HG02678 (cell line): ENCODE results near the gene ESR1.
"Not testable (repeated sequence)": the region's sequence is repeated elsewhere in the genome, so short reads cannot be mapped to it uniquely, and the experiment has no call there.

Source experiments
- ATAC-seq: cut with Tn5 transposase; IDR thresholded peaks from one replicate; pipeline ENCODE4 v1.9.1; 2021; ENCODE audit warnings: mild to moderate bottlenecking, moderate library complexity; ENCODE audit not compliant: unreplicated experiment

Gene ESR1

DNA sequence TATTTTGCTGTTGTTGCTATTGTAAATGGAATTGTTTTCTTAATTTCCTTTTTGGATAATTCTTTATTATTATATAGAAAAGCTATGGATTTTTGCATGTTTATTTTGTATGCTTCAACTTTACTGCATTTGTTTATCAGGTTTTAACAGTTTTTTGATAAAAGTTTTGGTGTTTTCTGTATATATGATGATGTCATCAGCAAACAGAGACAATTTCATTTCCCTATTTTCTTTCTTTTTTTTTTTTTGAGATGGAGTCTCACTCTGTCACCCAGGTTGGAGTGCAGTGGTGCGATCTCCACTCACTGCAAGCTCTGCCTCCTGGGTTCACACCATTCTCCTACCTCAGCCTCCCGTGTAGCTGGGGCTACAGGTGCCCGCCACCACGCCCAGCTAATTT, 156.9 kb downstream of the ESR1 start:
- not testable (repeated sequence) for ATAC-seq

DNA sequence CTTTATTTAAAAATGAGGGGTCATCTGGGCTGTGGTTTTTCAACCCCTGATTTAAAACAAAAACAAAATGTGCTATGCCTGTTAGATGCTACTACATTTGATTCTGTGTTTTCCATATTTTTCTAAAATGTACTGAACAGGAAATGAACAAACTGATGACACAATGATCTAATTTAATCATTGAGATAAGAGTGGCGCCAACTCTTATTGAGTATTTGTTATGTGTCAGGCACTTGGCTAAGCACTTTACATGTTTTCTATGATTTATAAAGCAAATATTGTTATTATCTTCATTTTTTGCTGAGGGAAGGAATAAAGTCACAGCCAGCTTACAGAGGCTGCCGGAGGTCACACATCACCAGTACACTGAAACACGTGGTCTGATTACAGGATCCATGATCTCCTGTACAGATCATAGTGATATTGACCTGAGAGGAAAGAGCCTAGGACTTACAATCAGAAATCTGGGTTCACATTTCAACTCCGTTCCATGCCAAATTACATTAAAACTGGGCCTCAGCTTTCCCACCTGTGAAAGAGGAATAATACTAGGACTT, 166.7 kb downstream of the ESR1 start:
- no peak for ATAC-seq

DNA sequence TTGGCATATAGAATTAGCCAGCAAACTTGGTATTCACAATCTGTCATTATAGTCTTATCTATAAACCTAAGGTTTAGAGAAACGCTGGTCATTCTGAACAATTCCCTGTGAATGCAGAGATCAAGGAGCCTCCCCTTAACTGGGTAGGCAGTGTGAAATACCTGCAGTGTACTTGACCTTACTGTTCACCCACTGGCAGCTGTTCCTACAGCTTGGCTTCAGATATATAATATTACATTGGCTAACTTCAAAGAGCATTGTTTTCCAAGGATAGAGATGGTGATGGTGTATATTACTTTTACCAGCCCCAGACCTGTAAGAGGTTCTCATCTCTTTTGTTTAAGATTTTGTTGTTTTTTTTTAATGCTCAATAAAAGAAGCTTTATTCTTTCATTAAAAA, 168.3 kb downstream of the ESR1 start:
- ATAC-seq = no peak

DNA sequence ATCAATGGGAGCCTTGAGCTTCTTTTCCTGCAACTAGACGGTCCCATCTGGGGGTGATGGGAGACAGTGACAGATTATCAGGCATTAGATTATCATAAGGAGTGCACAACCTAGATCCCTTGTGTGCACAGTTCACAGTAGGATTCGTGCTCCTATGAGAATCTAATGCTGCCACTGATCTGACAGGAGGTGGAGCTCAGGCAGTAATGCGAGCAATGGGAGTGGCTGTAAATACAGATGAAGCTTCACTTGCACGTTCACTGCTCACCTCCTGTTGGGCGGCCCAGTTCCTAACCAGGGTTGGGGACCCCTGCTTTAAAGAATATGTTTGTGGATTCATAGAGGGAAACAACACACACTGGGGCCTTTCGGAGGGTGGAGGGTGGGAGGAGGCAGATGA, 180.7 kb downstream of the ESR1 start:
- not testable (repeated sequence) for ATAC-seq

DNA sequence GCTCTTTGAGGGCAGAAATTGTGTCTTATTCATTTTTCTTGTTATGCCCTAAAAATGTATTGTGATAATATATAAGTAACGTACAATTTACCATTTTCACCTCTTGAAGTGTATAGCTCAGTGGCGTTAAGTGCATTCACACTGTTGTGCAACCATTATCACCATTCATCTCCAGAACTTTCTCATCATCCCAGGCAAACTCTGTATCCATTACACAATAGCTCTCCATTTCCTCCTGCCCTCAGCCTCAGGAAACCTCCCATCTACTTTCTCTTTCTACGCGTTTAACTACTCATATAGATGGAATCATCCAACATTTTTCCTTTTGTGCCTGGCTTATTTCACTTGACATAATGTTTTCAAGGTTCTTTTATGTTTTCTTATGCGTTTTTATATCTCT, 184.6 kb downstream of the ESR1 start:
- ATAC-seq = no peak

DNA sequence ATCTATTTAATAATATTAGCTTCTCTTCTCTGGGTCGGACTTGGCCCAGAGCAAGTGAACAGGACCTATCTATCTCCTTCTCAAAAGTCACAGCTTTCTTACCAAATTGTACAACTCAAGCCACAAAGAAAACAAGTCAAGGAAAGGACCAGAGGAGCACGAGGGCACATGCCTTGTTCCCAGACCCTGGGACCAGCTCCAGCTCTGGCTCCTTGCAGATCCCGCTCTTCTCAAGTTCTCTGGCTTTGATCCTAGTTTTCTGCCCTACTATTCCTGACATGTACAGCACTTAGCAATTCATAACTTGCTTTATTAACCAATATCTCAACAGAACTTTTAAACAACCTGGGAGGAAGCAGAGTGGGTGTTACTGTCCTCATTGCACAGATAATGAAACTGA, 185.9 kb downstream of the ESR1 start:
- ATAC-seq = no peak

DNA sequence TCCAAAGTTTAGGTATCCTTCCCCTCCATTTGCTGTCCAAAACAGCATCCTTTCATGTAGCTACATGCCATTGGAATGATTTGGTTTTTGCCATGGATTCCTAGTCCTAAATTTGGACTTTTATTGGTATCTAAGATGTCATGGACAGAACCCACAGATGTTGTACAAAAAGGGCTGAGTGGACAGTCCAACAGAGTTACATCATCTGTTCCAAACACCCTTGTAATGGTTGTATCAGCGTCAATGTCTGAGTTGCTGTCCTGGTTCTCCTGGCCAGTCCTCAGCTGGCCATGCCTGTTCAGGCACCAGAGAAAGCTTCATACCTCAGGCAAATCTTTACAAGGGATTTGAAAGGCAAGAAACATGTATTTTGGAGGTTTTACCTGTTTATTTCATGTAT, 191.3 kb downstream of the ESR1 start:
- ATAC-seq = no peak

DNA sequence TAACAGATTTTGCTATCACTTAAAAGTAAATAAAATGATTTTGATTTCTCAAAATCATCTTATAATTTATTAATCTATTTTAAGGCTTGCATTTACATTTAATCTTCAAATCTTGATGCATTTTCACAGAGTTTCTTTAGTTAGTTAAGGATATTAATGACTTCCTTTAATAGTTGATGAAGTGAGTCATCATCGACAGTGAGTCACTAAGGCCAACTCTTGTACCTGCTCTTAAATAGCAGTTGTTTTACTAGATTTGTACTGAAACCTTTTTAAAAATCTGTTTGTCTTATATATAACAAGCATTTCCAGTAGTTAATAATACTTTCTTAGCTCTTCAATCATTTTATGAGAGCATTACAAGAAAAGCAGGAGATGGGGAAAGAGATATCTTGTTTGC, 191.7 kb downstream of the ESR1 start:
- no peak for ATAC-seq

DNA sequence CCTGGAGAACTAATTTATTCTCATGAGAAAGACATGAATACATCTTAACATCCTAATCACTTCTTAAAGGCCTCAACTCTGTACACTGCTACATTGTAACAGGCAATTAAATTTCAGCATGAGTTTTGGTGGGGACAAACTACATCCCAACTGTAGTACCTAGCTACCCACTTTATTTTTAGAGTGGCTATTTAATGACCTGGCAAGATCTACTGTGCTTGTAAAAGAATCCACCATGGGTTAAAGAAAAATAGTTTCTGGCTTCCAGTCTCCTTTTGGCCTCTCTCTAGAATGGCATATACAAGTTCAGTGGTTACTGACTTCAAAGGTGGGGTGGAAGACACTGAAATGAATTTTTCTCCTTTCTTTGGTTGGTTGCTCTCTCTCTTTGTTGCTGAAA, 193.9 kb downstream of the ESR1 start:
- no peak for ATAC-seq

DNA sequence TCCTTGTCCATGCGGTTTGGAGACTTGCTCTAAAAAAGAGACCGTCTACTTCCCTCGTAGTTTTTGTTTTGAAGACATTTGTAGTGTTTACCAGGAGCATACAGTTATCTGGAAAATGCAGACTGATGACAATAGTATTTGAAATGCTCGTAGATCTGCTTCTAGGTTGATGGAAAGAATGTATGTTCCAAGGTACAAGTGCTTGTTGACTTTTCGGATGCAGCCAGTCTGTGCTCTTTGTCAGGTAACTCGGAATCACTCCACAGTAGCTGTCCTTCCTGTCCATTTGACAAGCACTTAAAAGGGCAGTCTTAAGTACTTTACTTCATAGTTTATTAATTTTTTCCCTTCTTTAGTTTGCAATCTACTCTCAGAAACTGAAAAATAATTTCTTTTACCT, 194.8 kb downstream of the ESR1 start:
- no peak for ATAC-seq

DNA sequence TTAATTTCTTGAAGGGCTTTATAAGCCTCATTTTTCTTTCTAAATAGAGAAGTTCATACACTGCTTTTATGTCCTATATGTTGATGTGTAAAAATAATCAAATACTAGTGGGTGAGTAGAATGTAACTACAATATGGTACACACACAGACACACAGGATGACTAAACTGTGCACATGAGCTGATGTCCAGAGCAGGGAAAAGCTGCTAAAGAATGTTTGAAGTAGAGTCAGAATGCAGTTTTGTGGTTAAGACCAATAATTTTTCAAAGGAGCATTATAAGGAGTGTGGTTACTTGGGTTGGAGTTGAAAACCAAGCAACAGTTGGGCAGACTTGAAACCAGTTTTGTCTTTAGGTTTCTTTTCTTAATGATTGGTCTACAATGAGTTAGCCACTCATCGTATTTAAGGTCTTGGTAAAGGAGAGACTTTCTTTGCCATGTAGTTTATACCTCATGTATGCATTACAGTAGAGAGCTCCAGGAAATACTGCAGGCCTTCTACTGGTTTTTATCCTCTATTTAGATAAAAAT, 196.6 kb downstream of the ESR1 start:
- no peak for ATAC-seq

DNA sequence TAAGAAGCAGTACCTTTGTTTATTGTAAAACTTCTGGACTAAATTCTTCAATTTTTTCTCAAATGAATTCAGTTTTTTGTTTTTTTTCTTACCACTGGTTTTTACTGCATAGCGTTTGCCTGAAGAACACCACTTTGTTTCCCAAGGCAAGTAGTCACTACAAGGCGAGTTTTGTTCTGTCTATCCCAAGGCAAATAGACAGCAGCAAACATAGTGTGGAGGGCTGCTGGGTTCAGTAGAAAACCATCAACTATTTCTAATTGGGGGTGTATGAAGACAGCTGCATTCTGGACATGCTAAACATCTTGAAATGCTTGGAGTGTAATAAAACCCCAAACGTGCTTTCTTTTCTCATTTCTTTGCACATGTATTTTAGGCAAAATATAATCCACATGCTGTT, 197.4 kb downstream of the ESR1 start:
- no peak for ATAC-seq

DNA sequence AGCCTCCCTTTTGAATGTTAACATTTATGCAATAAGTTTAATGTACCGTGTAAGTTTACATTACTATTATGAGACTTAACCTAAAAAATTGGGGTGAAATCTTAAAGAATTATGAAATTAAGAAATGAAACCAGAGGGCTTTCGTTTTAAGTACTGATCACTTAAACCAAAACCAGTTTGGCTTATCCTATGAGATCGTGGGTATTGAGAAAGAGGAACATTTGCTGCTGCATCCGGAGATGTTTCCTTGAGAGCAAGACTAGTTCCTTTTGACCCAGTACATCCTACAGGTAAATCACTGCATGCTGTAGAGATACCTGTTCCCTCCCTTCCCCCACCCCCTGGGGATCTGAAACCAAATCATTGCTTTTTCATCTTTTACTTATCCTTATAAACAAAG, 201.3 kb downstream of the ESR1 start:
- no peak for ATAC-seq

DNA sequence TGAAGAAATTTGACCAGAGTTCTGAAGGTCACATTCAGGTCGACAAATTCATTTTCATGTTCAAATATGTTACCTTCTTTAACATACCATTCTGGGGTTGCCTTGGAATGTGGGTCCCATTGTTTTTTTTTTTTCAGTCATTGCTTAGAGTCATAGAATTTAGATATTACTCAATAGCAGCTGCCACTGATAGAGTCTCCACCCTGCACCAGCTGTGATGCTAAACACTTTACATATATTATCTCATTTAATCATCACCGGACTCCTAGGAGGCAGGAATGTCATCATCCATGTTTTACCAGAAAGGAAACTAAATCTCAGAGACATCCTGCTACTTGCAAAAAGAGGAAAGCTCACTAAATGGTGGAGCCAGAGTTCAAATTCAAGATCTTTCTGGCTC, 204.7 kb downstream of the ESR1 start:
- ATAC-seq = no peak

DNA sequence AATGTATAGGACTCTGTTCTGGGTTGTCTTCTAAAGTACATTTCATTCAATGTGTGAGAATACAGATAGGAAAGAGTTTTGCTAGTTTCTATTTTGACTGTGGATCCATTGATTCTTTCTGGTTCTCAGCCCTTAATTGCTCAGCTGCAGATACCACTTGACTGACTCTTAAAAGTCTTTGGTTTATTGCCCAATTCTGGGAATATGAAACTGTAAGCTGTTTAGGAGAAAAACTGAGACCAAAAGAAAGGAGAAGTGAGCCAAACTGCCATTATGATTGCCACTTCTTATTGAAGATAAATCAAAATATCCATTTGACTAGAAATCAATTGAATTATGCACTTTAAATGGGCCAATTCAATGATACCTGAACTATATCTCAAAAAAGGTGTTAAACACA, 211.4 kb downstream of the ESR1 start:
- ATAC-seq = no peak

DNA sequence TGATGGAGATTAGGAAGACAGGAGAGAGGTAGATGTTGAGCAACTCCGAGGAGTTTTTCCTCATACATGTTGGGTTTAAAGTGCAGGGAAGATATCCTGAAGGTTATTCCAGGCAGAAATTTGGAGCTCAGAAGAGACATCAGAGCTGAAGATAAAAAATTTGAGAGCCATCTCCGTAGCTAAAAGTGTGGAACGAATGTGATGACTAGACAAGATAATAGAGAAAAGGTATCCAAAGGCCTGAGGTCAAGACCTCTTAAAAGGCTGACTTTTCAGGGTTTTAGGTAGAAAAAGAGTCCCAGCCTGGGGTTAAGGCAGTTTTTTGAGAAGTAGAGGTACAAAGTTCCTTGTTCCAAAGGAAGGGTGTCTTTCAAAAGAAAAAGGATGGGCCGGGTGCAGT, 214.8 kb downstream of the ESR1 start:
- no peak for ATAC-seq

DNA sequence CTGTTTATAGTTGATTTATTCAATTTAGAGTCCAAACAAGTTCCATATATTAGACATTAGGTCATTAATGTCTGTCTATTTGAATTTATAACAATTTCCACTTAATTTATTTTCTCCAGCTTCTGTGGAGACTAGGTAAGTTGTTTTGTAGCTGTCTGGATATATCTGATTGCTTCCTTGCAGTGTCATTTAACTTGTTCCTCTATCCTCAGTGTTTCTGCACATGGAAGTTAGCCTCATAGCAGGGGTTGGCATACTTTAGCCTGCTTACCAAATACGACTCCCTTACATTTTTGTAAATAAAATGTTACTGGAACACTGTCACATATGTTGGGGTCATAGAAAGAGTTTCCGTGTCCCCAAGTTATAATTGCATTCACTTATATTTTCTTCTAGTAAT, 216.1 kb downstream of the ESR1 start:
- ATAC-seq = no peak

DNA sequence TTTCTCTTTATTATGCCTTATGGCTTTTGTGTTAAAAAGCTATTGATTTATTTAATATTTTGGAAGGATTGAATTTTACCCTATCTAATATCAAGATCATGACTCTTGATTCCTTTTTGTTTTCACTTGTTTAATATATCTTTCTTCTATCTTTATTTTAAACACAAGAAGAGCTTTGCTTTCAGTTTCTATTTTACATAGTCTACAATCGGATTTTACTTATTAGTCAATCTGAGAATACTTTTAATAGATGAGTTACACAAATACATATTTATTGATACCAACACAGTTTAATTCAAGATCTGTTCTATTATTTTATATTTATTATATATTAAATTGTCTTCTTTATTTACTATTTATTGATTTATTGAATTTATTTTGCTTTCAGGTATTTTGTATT, 218.8 kb downstream of the ESR1 start:
- ATAC-seq = no peak

DNA sequence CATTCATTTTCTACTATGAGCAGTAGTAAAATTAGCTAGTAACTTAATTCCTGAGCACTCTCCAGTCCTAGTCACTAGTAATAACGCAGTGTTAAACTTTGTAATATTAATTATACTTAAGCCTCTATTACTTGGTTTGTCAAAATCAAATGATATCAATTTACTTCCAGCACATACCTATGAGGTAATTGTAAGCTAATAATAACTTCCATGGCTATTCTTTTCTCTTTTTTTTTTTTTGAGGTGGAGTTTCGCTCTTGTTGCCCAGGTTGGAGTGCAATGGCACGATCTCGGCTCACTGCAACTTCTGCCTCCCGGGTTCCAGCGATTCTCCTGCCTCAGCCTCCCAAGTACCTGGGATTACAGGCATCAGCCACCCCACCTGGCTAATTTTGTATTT, 219.3 kb downstream of the ESR1 start:
- not testable (repeated sequence) for ATAC-seq

DNA sequence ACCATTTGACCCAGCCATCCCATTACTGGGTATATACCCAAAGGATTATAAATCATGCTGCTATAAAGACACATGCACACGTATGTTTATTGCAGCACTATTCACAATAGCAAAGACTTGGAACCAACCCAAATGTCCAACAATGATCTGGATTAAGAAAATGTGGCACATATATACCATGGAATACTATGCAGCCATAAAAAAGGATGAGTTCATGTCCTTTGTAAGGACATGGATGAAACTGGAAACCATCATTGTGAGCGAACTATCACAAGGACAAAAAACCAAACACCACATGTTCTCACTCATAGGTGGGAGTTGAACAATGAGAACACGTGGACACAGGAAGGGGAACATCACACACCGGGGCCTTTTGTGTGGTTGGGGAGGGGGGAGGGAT, 226.3 kb downstream of the ESR1 start:
- not testable (repeated sequence) for ATAC-seq

DNA sequence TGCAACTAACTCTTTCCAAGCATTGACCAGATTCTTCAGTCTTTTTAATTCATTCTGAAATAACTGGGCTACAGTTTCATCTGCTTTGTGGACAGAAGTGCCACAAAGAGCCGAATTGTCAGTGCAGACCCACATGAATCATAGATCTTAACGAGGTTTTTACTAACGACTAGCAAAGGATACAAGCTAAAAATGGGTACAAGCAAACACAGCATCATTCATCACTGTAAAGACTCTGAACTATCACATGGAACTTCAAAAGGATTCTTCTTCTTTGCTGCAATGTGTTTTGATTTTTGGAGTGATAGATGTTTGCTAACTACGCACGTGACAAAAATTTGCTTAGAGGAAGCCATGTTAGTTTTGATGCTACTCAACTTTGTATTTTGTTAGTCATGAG, 227.1 kb downstream of the ESR1 start:
- no peak for ATAC-seq

DNA sequence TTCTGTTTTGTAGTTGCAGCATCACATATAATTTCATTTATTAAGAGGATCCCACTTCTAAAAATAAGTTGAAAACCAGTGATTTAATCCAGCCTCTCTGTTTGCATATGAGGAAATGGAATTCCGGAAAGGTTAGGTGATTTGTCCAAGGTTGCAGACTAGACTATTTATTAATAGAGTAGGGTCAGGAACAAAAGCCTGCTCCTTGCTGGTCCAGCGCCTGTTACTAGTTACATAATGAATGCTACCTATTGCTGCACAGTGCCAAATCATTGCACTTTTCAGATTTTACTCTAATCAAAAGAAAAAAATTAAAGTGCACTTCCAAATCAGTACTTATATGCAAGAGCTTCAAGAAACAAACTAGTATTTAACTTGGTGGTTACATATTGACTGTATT, 238.6 kb downstream of the ESR1 start:
- no peak for ATAC-seq

DNA sequence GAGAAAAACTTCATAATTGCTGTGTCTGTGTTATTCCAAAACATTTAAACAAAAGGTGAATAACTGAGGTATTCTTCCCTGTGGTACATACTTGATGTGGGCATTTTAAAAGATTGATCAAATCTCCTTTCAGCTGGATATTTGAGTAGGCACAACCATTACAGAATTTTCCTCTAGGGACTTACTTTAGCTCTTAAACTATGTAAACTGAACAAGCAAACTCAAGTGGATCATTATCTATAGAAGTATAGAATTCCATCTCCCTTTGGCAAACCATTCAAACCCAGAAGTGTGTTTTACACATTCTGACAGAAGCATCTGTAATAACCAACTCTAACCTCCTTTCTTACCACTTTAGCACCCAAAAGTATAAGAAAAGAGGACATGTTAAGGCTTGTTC, 241.4 kb downstream of the ESR1 start:
- no peak for ATAC-seq

DNA sequence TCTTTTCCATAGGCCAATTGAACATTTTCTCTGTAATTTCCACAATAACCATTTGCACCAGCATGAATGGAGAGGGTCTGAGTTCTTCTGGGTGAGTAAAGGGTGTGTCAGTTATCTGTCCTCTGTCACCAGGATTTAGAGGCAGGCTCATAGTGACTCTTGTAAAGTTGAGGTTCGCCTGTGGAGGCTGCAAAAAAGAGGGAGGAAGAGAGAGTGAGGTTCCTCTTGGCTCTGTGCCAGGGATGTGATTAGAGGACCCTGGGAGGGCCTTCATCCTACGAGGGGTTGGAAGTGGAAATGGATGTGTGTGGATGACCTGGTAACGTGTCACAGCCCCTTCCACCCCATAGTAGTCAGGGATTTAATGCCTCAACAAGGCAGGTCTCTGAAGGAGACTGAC, 242.0 kb downstream of the ESR1 start:
- ATAC-seq = no peak
